Measurements from ENCODE around the gene ARHGAP22. TPM values are rescaled to one million over a fixed set of nuclear protein-coding genes. Genes with fewer than 3 reads are reported as not detected.

ARHGAP22 gene
- polyA plus RNA-seq, 1 of the 3 experiments (the other 2 are of a cell fraction), result 12.4 TPM

DNA sequence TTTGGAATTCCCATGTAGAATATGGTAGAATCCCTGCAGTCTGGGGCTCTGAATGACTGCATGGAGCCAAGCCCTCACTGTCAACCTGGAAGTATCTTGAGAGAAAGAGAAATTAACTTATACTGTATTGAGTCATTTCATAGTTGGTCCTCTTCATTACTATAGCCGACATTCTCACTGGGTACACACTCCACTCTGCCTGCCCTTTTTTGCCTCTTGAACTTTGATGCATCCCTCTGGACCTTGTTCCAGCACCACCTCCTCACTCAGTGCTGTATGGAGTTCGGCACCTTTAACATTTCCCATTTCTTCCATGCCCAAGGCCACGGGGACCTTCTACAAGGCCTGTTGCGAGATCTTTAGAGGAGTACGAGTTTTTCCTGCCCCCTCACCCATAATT lies 4.6 kb upstream of the ARHGAP22 start (continued):
- TF ChIP-seq TCF12 (IDR thresholded peaks at IDR 0.05) (no peak), NFIC (IDR thresholded peaks at IDR 0.05; ENCODE audit: borderline replicate concordance) (no peak), TEAD4 (IDR thresholded peaks at IDR 0.05; ENCODE audit: borderline replicate concordance, insufficient read depth) (no peak)
- TF ChIP-seq, protein P1, sequence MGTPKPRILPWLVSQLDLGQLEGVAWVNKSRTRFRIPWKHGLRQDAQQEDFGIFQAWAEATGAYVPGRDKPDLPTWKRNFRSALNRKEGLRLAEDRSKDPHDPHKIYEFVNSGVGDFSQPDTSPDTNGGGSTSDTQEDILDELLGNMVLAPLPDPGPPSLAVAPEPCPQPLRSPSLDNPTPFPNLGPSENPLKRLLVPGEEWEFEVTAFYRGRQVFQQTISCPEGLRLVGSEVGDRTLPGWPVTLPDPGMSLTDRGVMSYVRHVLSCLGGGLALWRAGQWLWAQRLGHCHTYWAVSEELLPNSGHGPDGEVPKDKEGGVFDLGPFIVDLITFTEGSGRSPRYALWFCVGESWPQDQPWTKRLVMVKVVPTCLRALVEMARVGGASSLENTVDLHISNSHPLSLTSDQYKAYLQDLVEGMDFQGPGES (IDR thresholded peaks at IDR 0.05; ENCODE audit: low read depth, low read length), result no peak

DNA sequence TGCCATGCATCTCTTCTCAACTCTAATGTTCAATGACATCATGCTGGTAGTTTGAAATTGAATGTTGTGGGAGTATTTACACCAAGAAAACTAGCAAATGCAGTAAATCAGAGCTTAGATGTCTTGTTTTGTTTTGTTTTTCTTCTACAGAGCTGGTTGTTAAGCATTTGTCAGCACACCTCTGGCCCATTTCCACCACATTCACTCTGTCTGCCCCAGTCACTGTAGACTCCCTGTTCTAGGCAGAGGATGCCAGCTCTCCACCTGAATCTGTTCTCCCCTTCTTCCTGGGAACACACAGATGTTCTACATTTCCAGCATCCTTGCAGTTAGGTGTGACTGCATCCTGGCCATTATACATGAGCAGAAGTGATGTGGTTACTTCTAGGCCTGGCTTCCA lies 4.1 kb upstream of the ARHGAP22 start:
- no peaks in the 10 kb centered on the region for H4K20me1 ChIP-seq (ENCODE audit: insufficient read depth)
- no peak overlapping the region for H2AFZ ChIP-seq (ENCODE audit: low read depth)
- no peak overlapping the region for H3K4me2 ChIP-seq
- H3F3A ChIP-seq (replicated peaks; ENCODE audit: insufficient read depth), result peaks cover 41% of the 10 kb centered on the region
- TF ChIP-seq CHD2 (IDR thresholded peaks at IDR 0.05; ENCODE audit: low read length, partially characterized antibody), result no peak
- no peaks in the 10 kb centered on the region for H3K36me3 ChIP-seq (replicated peaks in 1 of 2; ENCODE audit: control insufficient read depth in 1 of 2, insufficient read depth in 2 of 2, low read length in 1 of 2)
- no peak overlapping the region for H3K4me3 ChIP-seq (ENCODE audit: low read depth in 2 of 2, low read length in 1 of 2)
- peak overlapping the region in 1 of 2 experiments; percentile 7; a peak in 1 of 4 replicates for H3K27ac ChIP-seq (ENCODE audit: low read depth in 2 of 2, low read length in 1 of 2)
- H3K9ac ChIP-seq, result no peak overlapping the region
- H3K9me2 ChIP-seq, result no peaks in the 10 kb centered on the region
- no peaks in the 10 kb centered on the region for H3K9me3 ChIP-seq
- H3K79me2 ChIP-seq (ENCODE audit: insufficient read depth), result peaks cover 35% of the 10 kb centered on the region
- ChIA-PET POLR2A (no interaction called here), CTCF (interaction anchor here (0.6 to 10.6 kb wide), 19 partner anchors 8 to 300 kb away, joined by 3 to 148 read pairs (median 8); no protein-coding TSS in a partner anchor)
- peaks cover 26 to 54% of the 10 kb centered on the region in 2 experiments for H3K4me1 ChIP-seq (ENCODE audit: control insufficient read depth in 1 of 2, insufficient read depth in 2 of 2, low read depth in 1 of 2, low read length in 1 of 2)
- no peak for DNase-seq
- no peaks in the 10 kb centered on the region for H3K27me3 ChIP-seq (ENCODE audit: insufficient read depth)

DNA sequence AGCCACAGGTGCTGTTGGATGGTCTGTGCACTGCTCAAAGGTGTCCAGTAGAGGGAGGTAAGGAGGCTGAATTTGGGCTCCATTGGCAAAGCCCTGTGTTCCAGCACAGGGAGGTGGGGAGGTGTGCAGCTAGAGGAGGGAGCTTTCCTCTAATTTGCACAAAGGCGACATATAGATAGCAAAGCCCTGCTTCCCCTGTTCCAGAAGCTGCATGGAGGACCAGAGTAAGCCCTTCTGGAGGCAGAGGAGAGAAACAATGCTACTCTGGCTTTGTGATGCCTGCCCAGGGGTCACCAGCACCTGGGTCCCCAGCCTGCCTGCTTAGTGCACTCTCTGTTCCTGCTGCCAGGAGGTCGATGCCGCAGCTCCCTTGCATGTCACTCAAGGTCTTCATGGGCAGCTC lies 3.4 kb upstream of the ARHGAP22 start:
- peak; percentile 67 for DNase-seq
- no peaks in the 10 kb centered on the region for H3K27me3 ChIP-seq (ENCODE audit: insufficient read depth)
- H3K79me2 ChIP-seq (ENCODE audit: insufficient read depth), result peaks cover 39% of the 10 kb centered on the region
- CTCF ChIA-PET, result interaction anchor here (0.7 to 10.6 kb wide), 27 partner anchors 9 to 300 kb away, joined by 3 to 148 read pairs (median 6); no protein-coding TSS in a partner anchor
- TF ChIP-seq FOXJ3 (CRISPR knock-in tag; IDR thresholded peaks at IDR 0.05), result no peak
- TF ChIP-seq RCOR1 (IDR thresholded peaks at IDR 0.05; ENCODE audit: low read length), result no peak
- TF ChIP-seq TCF12 (IDR thresholded peaks at IDR 0.05), result 0 out of 2 replicates have a peak, but pooled peaks have one; percentile 8
- peak; percentile 55; the same call in 1 of the 2 replicates for TF ChIP-seq SMC3 (IDR thresholded peaks at IDR 0.05; ENCODE audit: low read depth, low read length)
- no peak for TF ChIP-seq ELF1 (IDR thresholded peaks at IDR 0.05)
- TF ChIP-seq, protein P2, sequence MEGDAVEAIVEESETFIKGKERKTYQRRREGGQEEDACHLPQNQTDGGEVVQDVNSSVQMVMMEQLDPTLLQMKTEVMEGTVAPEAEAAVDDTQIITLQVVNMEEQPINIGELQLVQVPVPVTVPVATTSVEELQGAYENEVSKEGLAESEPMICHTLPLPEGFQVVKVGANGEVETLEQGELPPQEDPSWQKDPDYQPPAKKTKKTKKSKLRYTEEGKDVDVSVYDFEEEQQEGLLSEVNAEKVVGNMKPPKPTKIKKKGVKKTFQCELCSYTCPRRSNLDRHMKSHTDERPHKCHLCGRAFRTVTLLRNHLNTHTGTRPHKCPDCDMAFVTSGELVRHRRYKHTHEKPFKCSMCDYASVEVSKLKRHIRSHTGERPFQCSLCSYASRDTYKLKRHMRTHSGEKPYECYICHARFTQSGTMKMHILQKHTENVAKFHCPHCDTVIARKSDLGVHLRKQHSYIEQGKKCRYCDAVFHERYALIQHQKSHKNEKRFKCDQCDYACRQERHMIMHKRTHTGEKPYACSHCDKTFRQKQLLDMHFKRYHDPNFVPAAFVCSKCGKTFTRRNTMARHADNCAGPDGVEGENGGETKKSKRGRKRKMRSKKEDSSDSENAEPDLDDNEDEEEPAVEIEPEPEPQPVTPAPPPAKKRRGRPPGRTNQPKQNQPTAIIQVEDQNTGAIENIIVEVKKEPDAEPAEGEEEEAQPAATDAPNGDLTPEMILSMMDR (IDR thresholded peaks at IDR 0.05), result peak; percentile 75
- TF ChIP-seq NRF1 (IDR thresholded peaks at IDR 0.05; ENCODE audit: low read depth, low read length), result no peak
- peak; percentile 65 for TF ChIP-seq RAD21 (IDR thresholded peaks at IDR 0.05; ENCODE audit: low read length)
- no peak for TF ChIP-seq NFIC (IDR thresholded peaks at IDR 0.05; ENCODE audit: borderline replicate concordance)
- no peak overlapping the region for H2AFZ ChIP-seq (ENCODE audit: low read depth)
- POLR2A ChIA-PET, result interaction anchor here (1.7 kb wide), 1 partner anchor 48 kb away, joined by 4 read pairs; no protein-coding TSS in a partner anchor
- H4K20me1 ChIP-seq (ENCODE audit: insufficient read depth), result no peaks in the 10 kb centered on the region
- peaks cover 29 to 51% of the 10 kb centered on the region in 2 experiments for H3K4me1 ChIP-seq (ENCODE audit: control insufficient read depth in 1 of 2, insufficient read depth in 2 of 2, low read depth in 1 of 2, low read length in 1 of 2)
- H3K4me2 ChIP-seq, result peak overlapping the region; percentile 92; the same call in 1 of the 2 replicates
- H3K9me3 ChIP-seq, result no peaks in the 10 kb centered on the region
- no peaks in the 10 kb centered on the region for H3K9me2 ChIP-seq
- no peaks in the 10 kb centered on the region for H3K36me3 ChIP-seq (replicated peaks in 1 of 2; ENCODE audit: control insufficient read depth in 1 of 2, insufficient read depth in 2 of 2, low read length in 1 of 2)
- H3F3A ChIP-seq (replicated peaks; ENCODE audit: insufficient read depth), result peaks cover 34% of the 10 kb centered on the region
- 74% methylated on average over 3 of the region's 3 CpGs for WGBS (ENCODE audit: low lambda C conversion rate)
- H3K27ac ChIP-seq (ENCODE audit: low read depth in 2 of 2, low read length in 1 of 2), result peak overlapping the region in 1 of 2 experiments; percentile 80; a peak in 2 of 4 replicates
- H3K4me3 ChIP-seq (ENCODE audit: low read depth in 2 of 2, low read length in 1 of 2), result no peak overlapping the region
- H3K9ac ChIP-seq, result no peak overlapping the region
